Fibroblast of pulmonary artery (primary cell): ENCODE data around the gene WNK4.

Source experiments
- DNase-seq: peaks from one replicate; pipeline ENCODE4 v3.0.0-alpha.2; 2010; ENCODE audit warnings: low read depth
- H3K4me3 ChIP-seq: replicated peaks from 2 replicates; pipeline ENCODE4 v1.5.1; 2011; ENCODE audit warnings: low read depth, mild to moderate bottlenecking, control low read depth, low read length, moderate library complexity
- TF ChIP-seq, protein P1 (sequence below): IDR thresholded peaks from 2 replicates; pipeline ENCODE4 v1.5.1; 2011; ENCODE audit warnings: mild to moderate bottlenecking, control low read depth, low read length, inconsistent platforms; ENCODE audit errors: missing control alignments

The WNK4 gene

GRCh38 chr17:42787266-42787665 lies 6.9 kb downstream of the WNK4 start:
- DNase-seq, result no peak
- TF ChIP-seq, protein P1, sequence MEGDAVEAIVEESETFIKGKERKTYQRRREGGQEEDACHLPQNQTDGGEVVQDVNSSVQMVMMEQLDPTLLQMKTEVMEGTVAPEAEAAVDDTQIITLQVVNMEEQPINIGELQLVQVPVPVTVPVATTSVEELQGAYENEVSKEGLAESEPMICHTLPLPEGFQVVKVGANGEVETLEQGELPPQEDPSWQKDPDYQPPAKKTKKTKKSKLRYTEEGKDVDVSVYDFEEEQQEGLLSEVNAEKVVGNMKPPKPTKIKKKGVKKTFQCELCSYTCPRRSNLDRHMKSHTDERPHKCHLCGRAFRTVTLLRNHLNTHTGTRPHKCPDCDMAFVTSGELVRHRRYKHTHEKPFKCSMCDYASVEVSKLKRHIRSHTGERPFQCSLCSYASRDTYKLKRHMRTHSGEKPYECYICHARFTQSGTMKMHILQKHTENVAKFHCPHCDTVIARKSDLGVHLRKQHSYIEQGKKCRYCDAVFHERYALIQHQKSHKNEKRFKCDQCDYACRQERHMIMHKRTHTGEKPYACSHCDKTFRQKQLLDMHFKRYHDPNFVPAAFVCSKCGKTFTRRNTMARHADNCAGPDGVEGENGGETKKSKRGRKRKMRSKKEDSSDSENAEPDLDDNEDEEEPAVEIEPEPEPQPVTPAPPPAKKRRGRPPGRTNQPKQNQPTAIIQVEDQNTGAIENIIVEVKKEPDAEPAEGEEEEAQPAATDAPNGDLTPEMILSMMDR, result no peak
- H3K4me3 ChIP-seq, result no peak overlapping the region

DNA sequence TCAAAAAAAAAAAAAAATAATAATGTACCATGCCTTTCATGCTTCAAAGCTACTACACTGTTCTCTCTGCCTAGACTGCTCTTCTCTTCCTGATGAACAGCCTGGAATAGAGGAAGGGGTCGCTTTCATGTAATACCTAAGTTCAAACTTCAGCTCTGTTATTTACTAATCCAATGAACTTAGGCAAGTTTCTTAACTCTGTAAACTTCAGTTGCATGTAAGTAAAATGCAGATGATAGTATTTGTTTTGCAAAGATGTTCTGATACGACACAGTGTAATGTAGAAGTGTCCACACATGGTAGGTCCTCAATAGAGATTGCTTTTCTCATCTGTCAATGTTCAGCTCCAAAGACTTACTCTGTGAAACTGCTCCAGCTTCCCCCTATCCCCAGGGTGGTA lies 11.5 kb downstream of the WNK4 start:
- DNase-seq, result no peak
- no peak overlapping the region for H3K4me3 ChIP-seq
- TF ChIP-seq, protein P1, result no peak

- DNase-seq, result no peak
- TF ChIP-seq, protein P1, result no peak
- H3K4me3 ChIP-seq, result no peak overlapping the region
Observed at GRCh38 chr17:42792545-42792944, 12.1 kb downstream of the WNK4 start.

DNA sequence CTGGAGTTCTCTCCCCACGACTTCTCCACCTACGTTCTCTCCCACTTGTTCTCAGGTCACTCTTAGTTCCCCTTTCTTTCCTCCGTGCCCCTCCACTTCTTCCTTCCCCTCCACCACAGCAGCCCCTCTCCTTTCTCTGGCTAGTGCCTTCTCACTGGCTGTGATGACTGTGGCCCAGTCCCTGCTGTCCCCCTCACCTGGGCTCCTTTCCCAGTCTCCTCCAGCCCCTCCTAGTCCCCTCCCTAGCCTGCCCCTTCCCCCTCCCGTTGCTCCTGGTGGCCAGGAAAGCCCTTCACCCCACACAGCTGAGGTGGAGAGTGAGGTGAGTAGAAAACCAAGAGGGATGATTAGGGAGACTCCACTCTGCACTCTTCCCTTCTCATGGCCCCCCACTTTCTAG lies 14.7 kb downstream of the WNK4 start:
- no peak overlapping the region for H3K4me3 ChIP-seq
- TF ChIP-seq, protein P1, result no peak
- DNase-seq, result no peak

- TF ChIP-seq, protein P1, result no peak
- DNase-seq, result no peak
- no peak overlapping the region for H3K4me3 ChIP-seq
Observed at GRCh38 chr17:42795465-42795864, 15.1 kb downstream of the WNK4 start.

GRCh38 chr17:42796066-42796758 lies 15.8 kb downstream of the WNK4 start:
- DNase-seq, result no peak
- TF ChIP-seq, protein P1, result no peak
- H3K4me3 ChIP-seq, result no peak overlapping the region
